Sigmoid colon (tissue), 7 donors: ENCODE results near the gene EXOC8. TPM values are rescaled to one million over a fixed set of nuclear protein-coding genes. Genes with fewer than 3 reads are reported as not detected.

Experiments
- DNase-seq: peaks from one replicate; pipeline ENCODE4 v3.0.0-alpha.2; 2019
- H3K27ac ChIP-seq, 4 donors: fragments of 200-600 bp; sonication (generic); one replicate each; pipeline ENCODE4 v1.5.1; 2016 to 2019; ENCODE audit warnings: mild to moderate bottlenecking in 1 of 4
- H3K27me3 ChIP-seq, 3 donors: fragments of 200-600 bp; sonication (generic); one replicate each; pipeline ENCODE4 v1.5.1; 2019; ENCODE audit warnings: mild to moderate bottlenecking in 1 of 3
- H3K36me3 ChIP-seq, 4 donors: fragments of 200-600 bp; sonication (generic); one replicate each; pipeline ENCODE4 v1.5.1; 2016 to 2019
- H3K4me1 ChIP-seq, 4 donors: fragments of 200-600 bp; sonication (generic); one replicate each; pipeline ENCODE4 v1.5.1; 2017 to 2019
- H3K4me3 ChIP-seq, 4 donors: fragments of 200-600 bp; sonication (generic); one replicate each; pipeline ENCODE4 v1.5.1; 2017 to 2019; ENCODE audit warnings: mild to moderate bottlenecking in 2 of 4, moderate library complexity in 1 of 4
- H3K9me3 ChIP-seq, 4 donors: fragments of 200-600 bp in 3 of 4; sonication (generic) in 3 of 4; one replicate each; pipeline versions ENCODE4 v1.5.1 to v1.6.1; 2013 to 2019
- EP300 ChIP-seq, 4 donors: sonication (generic); formaldehyde crosslinking; IDR thresholded peaks; one replicate each; pipeline ENCODE4 v1.6.1; 2017; ENCODE audit warnings: antibody characterized with exemption in 4 of 4
- POLR2A ChIP-seq, 2 donors: fragments of 450-650 bp; IDR thresholded peaks; one replicate each; pipeline ENCODE4 v1.6.1; 2016; ENCODE audit warnings: antibody characterized with exemption in 2 of 2, mild to moderate bottlenecking in 2 of 2, moderate library complexity in 2 of 2
- POLR2AphosphoS5 ChIP-seq, 4 donors: sonication (generic); formaldehyde crosslinking; IDR thresholded peaks; one replicate each; pipeline ENCODE4 v1.6.1; 2017; ENCODE audit warnings: antibody characterized with exemption in 4 of 4
- WGBS, 2 donors: extraction: QIAGEN DNeasy Blood & Tissue Kit; methylation state at CpG; one replicate each; pipeline ENCODE4 v1.1.7; 2013; 5-methylcytosine and 5-hydroxymethylcytosine counted together
- intact Hi-C: fragments of 100-400 bp; cut with DNase I; formaldehyde crosslinking; loops from one replicate; pipeline ENCODE4 v1.15.1; 2023
- polyA plus RNA-seq, 3 donors: library from polyadenylated mRNA; stranded (reverse); fragments of 200-250 nt; gene quantifications; one replicate each; pipeline ENCODE4 v1.2.3, GENCODE V29; 2013
- total RNA-seq, 4 donors: library from RNA; depleted of rRNA; stranded (reverse); fragments of >200 nt; gene quantifications; one replicate each; pipeline ENCODE4 v1.1.0, GENCODE V29; 2016
- TF ChIP-seq, protein P1 (sequence below), 4 experiments: fragments of 450-650 bp in 3 of 4; fragments of 200-600 bp in 1 of 4; IDR thresholded peaks; one replicate each; pipeline ENCODE4 v1.5.1; 2016 to 2019; ENCODE audit warnings: antibody characterized with exemption in 4 of 4, mild to moderate bottlenecking in 3 of 4, moderate library complexity in 2 of 4
- donor health status: healthy with polysubstance abuse.
- donor health status: Bipolar disorder and iron deficiency.
- donor health status: healthy.

EXOC8 gene
- total and polyA plus RNA-seq, 7 donors: 3.0 to 11.7 (median 9.5) TPM

DNA sequence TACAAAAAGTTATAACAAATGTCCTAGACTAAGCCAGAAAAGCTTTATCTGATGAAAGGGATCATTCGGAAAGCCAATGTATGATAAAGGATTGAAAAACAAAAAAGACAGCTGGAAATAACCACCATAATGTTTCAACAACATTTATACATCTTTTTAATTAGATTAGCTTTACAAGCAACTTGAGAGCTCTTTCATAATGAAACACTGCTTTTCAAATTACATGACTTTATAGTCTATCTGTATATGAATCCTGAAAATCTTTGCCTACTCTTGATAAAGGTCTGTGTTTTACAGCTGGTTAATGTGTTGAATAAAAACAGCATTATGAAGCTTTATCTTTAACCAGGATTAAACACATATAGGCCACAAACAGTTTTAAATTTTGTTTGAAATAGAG lies 26.0 kb upstream of the EXOC8 start:
- H3K4me1 ChIP-seq: peaks cover 0 to 5% (median 0%) of the 10 kb centered on the region in 4 donors
- H3K4me3 ChIP-seq: no peak overlapping the region
- H3K27ac ChIP-seq: no peak overlapping the region
- WGBS, 2 donors: 92 to 98% methylated on average over 1 of the region's 1 CpG
- DNase-seq: no peak
- peaks cover 0 to 38% (median 3%) of the 10 kb centered on the region in 4 donors for H3K36me3 ChIP-seq
- no peaks in the 10 kb centered on the region for H3K9me3 ChIP-seq
- TF ChIP-seq POLR2A (IDR thresholded peaks at IDR 0.05) (no peak), POLR2AphosphoS5 (IDR thresholded peaks at IDR 0.05) (no peak), EP300 (IDR thresholded peaks at IDR 0.05) (no peak)
- TF ChIP-seq, protein P1, sequence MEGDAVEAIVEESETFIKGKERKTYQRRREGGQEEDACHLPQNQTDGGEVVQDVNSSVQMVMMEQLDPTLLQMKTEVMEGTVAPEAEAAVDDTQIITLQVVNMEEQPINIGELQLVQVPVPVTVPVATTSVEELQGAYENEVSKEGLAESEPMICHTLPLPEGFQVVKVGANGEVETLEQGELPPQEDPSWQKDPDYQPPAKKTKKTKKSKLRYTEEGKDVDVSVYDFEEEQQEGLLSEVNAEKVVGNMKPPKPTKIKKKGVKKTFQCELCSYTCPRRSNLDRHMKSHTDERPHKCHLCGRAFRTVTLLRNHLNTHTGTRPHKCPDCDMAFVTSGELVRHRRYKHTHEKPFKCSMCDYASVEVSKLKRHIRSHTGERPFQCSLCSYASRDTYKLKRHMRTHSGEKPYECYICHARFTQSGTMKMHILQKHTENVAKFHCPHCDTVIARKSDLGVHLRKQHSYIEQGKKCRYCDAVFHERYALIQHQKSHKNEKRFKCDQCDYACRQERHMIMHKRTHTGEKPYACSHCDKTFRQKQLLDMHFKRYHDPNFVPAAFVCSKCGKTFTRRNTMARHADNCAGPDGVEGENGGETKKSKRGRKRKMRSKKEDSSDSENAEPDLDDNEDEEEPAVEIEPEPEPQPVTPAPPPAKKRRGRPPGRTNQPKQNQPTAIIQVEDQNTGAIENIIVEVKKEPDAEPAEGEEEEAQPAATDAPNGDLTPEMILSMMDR (IDR thresholded peaks at IDR 0.05): no peak
- no peaks in the 10 kb centered on the region for H3K27me3 ChIP-seq
- intact Hi-C loops: no loop called here

DNA sequence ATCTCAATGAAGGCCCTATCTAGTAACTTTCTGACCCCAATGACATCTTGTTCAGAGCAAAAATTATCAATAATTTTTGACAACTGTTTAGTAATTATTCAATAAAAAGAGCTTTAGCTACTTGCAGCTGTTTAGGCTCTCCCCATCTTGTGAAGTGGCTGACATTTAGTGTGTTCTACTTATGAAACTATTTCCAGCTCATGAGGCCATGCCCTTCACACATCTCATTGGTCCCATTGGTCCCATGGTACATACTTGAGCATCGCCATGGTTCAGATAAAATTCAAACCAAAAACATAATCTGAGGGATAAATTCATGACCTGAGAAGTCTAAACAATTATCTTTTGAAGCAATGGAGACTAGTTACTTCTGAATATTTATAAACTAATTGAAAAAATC lies 24.7 kb upstream of the EXOC8 start:
- Histone ChIP-seq H3K9me3 (no peaks in the 10 kb centered on the region), H3K36me3 (peaks cover 0 to 29% (median 3%) of the 10 kb centered on the region in 4 donors), H3K4me1 (peaks cover 0 to 18% (median 8%) of the 10 kb centered on the region in 4 donors), H3K4me3 (no peak overlapping the region), H3K27ac (no peak overlapping the region), H3K27me3 (no peaks in the 10 kb centered on the region)
- TF ChIP-seq POLR2AphosphoS5 (IDR thresholded peaks at IDR 0.05): no peak
- TF ChIP-seq POLR2A (IDR thresholded peaks at IDR 0.05): no peak
- TF ChIP-seq, protein P1 (IDR thresholded peaks at IDR 0.05): no peak
- no peak for TF ChIP-seq EP300 (IDR thresholded peaks at IDR 0.05)
- DNase-seq: no peak
- 94 to 97% methylated on average over 1 of the region's 1 CpG for WGBS, 2 donors
- intact Hi-C loops: no loop called here

DNA sequence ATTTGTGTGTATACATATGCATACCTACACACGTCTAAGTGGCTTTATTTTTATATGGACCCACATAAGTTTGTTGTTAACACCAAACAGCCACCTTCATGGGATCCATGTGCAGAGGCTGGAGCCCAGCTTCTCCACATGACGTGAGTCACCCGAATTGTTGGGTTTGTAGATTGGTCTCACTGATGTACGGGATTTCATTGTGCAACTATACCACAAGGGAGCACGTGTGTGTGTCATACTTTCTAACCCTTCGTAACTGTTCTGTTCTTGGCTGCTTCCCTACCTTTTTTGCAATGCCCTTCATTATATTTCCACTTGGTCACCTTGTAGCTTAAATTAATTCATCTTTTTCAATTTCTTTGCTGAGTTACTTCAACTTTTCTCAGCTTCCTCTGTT lies 21.5 kb upstream of the EXOC8 start:
- no peaks in the 10 kb centered on the region for H3K27me3 ChIP-seq
- H3K4me1 ChIP-seq: peaks cover 0 to 14% (median 8%) of the 10 kb centered on the region in 4 donors
- H3K9me3 ChIP-seq: no peaks in the 10 kb centered on the region
- intact Hi-C loops: loop anchor here (2.0 to 5.0 kb wide), 3 partner anchors 64 to 246 kb away; partner anchors contain the start of genes EGLN1 and TSNAX
- no peak overlapping the region for H3K4me3 ChIP-seq
- H3K36me3 ChIP-seq: peaks cover 0 to 2% (median 0%) of the 10 kb centered on the region in 4 donors
- DNase-seq: peak; percentile 67
- no peak overlapping the region for H3K27ac ChIP-seq
- 80 to 83% methylated on average over 6 of the region's 6 CpGs for WGBS, 2 donors
- TF ChIP-seq POLR2AphosphoS5 (IDR thresholded peaks at IDR 0.05) (peak in 3 of 4 donors; percentile 29 to 50 (median 48)), POLR2A (IDR thresholded peaks at IDR 0.05) (no peak), EP300 (IDR thresholded peaks at IDR 0.05) (no peak)

DNA sequence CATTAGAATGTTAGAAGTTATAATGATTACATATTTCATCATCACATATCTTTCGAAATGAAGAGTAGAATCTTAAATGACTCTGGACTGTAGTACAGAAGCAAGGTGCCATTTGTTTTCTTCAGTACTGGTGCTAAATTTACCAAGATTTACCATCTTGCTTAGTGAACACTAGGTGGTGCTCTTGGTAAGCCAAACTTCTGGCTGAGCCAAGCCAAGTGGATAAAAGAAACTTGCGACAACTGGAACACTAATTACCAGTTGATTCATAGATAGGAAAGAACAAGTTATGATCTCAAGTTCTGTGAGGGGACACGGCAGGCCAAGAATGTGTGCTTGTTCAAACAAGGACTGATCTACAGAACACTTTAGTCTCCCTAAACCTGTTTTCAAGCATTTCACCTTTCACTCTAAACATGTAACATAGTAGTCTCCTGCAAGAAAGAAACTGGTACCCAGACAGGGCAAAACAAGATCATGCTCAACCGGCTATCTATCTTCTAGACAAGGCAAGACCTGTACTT lies 20.2 kb upstream of the EXOC8 start:
- peaks cover 0 to 4% (median 2%) of the 10 kb centered on the region in 4 donors for H3K36me3 ChIP-seq
- DNase-seq: peak; percentile 75
- H3K27ac ChIP-seq: peak overlapping the region in 3 of 4 donors; percentile 4 to 43 (median 33)
- TF ChIP-seq, protein P1 (IDR thresholded peaks at IDR 0.05): peak; percentile 68 to 82 (median 71)
- TF ChIP-seq EP300 (IDR thresholded peaks at IDR 0.05) (no peak), POLR2AphosphoS5 (IDR thresholded peaks at IDR 0.05) (peak; percentile 20 to 73 (median 62))
- H3K4me3 ChIP-seq: no peak overlapping the region
- intact Hi-C loops: loop anchor here (1.0 to 5.0 kb wide), 4 partner anchors 65 to 247 kb away; partner anchors contain the start of genes EGLN1 and TSNAX
- no peaks in the 10 kb centered on the region for H3K9me3 ChIP-seq
- WGBS, 2 donors: 7 to 22% methylated on average over 4 of the region's 4 CpGs
- peaks cover 0 to 14% (median 8%) of the 10 kb centered on the region in 4 donors for H3K4me1 ChIP-seq
- no peaks in the 10 kb centered on the region for H3K27me3 ChIP-seq

DNA sequence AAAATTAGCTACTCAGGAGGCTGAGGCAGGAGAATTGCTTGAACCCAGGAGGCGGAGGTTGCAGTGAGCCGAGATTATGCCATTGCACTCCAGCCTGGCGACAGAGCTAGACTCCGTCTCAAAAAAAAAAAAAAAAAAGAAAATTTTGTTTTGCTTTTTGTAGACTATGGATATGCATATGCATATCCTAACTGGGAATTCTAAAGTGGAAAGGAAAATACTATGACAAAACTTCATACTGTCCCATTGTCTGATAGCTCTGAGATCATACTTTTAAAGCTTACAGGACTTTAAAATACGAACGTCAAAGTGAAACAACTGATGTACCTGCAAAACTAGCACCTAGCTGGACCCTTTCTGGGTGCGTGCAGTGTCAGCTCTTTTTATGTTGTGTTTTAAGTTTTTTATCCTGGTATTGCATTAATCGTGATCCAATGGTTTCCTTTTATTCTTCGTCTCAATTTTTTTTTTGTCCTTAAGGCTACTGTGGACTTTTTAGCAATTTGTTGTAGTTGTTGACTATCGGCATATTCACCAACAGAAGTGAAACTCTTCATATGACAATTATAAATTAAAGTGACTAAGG lies 19.6 kb upstream of the EXOC8 start:
- TF ChIP-seq POLR2AphosphoS5 (IDR thresholded peaks at IDR 0.05) (no peak), POLR2A (IDR thresholded peaks at IDR 0.05) (no peak), EP300 (IDR thresholded peaks at IDR 0.05) (no peak)
- TF ChIP-seq, protein P1 (IDR thresholded peaks at IDR 0.05): no peak
- H3K36me3 ChIP-seq: peaks cover 0 to 10% (median 6%) of the 10 kb centered on the region in 4 donors
- no peak overlapping the region for H3K27ac ChIP-seq
- no peak for DNase-seq
- no peak overlapping the region for H3K4me3 ChIP-seq
- no peaks in the 10 kb centered on the region for H3K27me3 ChIP-seq
- intact Hi-C loops: loop anchor here (1.0 to 5.0 kb wide), 2 partner anchors 170 to 233 kb away; partner anchors contain the start of gene TSNAX
- peaks cover 0 to 14% (median 8%) of the 10 kb centered on the region in 4 donors for H3K4me1 ChIP-seq
- no peaks in the 10 kb centered on the region for H3K9me3 ChIP-seq
- 82 to 83% methylated on average over 10 of the region's 10 CpGs for WGBS, 2 donors
